GM19468 (cell line): Measurements from ENCODE around the gene SCGB3A1.

Experiments
- ATAC-seq: cut with Tn5 transposase; IDR thresholded peaks from one replicate; pipeline ENCODE4 v1.9.1; 2021; ENCODE audit warnings: mild to moderate bottlenecking, moderate library complexity, moderate number of reproducible peaks; ENCODE audit not compliant: unreplicated experiment; ENCODE audit errors: extremely low read depth

SCGB3A1 gene

DNA sequence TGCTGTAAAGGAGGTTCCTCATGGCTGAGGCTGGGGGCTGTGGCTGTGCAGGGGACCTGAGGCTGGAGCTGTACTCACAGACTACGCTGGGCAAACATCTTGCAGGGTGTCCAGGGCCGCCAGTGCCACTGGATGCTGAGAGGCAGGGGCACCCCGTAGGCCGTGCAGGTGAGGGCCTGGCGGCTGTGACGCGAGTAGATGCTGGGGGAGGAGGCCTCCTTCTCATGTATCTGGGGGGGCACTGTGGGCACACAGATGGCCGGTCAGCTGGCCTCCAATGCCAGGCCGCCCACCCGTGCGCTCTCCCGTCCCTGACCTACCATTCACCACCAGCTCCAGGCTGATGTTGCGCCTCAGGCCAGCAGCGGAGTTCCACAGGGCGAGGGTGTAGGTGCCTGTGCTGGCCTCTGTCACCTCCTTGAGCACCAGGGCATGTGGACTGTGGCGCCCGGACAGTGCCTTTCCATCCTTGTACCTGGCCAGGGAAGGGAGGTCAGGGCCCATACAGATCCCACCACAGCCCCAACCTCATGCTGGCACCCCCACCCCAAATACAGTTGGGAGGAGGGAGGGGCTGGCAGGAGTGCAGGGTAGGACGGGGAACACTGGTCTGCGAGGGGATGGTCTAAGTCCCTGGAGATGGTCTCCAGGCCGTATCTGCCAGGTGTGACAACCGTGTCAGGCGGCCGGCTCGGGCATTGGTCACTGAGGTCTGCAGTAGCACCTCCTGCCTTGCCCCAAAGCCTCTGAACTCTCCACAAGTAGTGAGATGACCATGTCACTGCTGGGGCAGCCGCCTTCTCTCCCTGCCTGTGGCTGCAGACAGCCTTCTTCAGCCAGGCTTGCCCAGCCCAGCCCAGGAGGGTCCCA lies 34.7 kb upstream of the SCGB3A1 start:
- no peak for ATAC-seq

DNA sequence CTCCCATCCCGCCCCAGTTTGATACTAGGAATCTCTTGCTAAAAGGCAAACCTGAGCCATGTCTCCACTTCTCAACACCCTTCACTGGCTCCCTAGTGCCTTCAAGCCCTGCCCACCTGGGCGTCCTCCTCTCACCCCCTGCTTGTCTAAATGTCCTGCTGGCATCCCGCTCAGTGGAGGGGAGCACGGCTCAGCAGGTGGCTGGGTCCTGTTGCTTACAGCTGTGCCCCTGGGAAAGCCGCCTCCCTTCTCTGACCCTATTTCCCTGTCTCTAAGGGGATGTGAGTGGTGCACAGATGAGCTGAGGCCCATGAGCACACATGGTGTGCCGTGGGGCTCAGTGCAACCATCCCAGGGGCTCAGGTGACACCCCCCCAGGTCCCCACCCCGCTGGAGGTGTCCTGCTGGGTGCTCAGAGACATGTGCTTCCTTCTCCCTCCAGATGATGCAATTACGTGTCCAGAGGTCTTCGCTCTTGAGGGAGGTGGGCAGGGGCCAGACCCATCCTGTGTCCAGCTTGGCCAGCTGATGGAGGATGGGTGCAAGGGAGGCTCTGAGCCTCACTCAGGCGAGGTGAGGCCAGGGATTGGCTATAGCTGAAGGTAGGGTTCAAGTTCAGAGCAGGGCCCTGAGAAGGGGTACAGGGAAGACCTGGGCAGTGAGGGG lies 34.0 kb upstream of the SCGB3A1 start:
- no peak for ATAC-seq

DNA sequence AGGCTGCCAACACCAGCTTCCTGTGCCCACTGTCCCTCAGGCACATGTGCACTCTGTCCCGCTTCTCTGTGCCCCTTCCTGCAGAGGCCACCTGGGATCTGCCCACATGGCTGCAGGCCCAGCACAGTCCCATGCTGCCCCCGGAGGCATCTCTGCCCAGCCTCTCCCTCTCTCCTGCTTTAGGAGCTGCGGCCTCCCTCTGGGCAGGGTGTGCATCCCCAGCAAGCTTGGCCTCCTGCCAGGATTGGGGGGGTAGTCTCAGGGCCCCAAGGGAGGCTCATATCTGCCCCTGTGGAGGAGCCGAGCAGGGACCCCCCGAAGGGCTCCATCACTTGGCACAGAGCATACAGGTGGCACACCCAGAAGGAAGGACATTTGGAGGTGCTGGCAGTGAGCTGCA lies 33.3 kb upstream of the SCGB3A1 start:
- ATAC-seq = no peak

DNA sequence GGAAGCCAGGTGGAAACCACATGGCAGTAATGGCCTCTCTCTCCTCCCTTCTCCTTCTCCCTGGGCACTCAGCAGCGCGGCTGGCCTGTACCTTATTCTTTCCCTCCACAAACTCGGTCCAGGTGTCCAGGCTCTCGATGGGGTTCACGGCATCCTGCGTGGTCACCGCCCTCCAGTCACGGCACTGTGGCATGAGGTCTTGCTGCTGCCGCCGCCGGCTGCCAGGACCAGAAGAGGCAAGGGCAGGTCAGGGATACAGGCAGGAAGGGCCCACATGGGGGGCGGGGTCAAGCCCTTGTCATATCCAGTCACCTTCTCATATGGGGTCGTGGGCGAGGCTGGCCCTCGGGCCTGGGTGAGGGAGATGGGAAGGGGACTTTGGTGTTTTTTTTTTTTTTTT lies 32.5 kb upstream of the SCGB3A1 start:
- ATAC-seq = no peak

DNA sequence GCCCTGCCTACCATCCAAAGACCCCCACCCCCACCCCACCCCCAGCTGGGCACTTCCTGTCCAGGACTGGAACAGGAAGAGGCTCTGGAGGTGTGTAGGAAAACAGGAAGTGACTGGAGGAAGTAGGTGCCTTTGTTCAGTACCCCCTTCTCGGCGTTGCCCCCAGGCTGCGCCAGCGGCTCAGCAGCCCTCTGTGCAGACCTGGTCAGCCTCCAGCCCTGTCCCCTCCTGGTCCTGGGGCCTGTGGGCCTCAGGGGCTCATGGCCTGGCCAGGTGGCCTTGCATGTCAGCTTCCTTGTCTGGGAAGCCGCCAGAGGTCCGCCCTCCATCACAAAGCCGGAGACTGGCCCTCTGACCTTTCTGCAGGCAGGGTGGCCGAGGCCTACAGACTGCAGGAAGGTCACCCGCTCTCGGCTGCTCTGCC lies 32.1 kb upstream of the SCGB3A1 start:
- ATAC-seq = no peak

DNA sequence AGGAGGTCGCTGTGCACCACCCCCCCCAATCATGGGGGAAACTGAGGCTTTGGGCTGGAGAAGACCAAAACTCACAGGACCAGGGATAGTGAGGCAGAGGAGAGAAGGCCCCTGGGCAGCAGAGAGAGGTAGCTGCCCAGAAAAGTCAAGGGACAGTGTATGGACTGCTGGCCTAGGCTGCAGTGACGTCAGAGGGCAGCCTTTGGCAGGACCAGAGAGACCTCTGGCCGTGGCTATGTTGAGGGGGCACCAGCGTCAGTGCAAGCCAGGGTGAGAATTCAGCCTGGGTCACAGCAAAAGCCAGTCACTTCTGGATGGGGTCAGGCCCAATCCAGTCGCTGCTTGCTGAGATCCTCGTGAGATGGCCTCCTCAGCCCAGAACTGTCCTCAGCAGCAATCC lies 31.6 kb upstream of the SCGB3A1 start:
- ATAC-seq = no peak

DNA sequence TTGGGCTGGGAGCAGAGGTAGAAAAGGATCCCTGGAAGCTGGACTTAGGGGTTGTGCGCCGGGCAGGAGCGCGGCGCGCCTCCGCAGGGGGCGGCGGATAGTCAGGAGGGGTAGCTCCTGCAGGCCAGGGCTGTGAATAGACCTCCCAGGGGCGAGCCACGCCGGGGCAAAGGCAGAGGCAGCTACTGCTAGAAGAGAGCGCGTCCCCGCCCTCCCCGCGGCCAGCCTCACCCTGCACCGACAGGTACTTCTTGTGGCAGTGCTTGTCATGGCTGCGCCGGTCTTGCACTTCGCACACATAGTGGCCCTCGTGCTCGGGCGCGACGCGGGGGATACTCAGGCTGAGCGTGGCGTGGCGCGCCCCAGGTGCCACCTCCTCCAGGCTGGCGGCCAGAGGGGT lies 30.0 kb upstream of the SCGB3A1 start:
- no peak for ATAC-seq

DNA sequence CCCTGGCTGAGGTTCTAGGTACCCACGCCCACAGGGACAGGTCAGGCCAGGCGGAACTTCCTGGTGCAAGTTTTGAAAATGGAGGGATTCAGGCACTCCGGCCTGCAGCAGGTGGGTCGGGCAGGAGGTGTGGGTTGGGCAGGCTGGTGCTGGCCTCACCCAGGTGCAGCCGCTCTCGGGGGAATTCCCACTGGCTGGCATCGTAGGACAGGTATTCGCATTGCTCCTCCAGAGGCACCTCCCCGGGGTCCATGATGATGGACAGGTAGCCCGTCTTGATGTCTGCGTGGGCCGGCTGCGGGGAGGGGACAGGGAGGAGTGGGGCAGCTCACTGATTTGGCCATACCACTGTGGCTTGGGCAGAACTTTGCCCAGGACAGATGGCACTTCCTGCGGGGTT lies 28.7 kb upstream of the SCGB3A1 start:
- no peak for ATAC-seq

DNA sequence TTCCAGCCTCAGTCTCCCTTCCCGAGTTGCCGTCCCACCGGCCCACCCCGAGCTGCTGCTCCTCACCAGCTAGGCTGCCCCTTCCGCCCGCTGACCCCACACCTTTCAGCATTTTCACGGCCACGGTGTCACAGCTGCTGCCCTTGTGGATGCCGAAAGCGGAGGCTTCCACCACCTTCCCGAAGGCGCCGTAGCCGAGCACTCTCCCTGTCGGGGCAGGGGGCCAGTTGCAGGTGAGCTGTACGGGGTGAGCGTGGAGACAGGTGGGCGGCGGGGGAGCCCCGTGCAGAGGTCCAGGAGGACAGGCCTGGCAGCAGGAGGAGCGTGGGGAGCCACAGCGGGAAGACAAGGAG lies 28.2 kb upstream of the SCGB3A1 start:
- no peak for ATAC-seq

DNA sequence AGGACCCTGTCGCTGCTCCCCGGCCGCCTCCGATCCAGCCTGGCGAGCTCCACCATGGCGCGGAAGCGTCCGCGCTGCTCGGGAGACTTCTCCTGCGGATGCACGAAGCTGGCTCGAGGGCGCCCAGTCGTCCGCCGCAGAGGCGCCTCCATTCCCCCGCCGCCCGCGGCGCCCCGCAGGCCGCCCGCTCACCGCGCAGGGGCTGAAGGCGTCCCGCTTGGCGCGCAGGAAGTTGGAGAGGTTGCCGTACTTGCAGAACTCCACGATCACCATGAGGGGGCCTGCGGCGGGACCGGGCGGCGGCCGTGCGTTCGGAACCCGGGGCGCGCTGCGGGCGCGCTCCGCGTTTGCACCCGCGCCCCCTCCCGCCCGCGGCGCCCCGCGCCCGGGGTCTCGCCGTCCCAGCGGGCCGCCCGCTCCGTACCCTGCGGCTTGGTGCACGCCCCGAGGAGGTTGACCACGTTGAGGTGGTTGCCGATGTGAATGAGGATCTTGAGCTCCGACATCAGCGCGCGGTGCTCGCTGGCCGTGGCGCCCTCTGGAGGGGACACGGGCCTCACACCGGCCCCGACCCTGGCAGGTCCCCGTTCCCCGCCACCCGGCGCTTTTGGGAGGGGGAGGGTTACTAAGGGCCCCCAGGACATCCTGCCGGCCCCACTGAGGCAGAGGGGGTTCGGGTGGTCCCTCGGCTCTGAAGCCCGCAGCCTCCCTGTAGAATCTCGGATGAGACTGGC lies 27.7 kb upstream of the SCGB3A1 start:
- ATAC-seq = no peak

DNA sequence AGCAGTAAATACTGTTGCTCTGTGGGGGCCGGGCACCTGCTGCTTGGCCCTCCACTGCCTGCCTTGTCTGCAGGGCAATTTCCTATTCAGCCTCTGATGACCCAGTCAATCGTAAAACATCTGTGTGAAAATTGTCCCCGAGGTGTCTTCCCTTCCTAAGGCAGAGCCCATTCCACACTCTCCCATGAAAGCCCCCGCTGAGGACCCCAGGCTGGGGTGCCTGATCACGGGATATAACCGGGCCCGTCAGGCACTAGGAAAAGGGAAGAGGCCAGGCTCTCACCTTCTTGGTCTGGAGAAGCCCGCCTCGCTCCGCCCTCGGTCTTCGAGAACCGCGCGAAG lies 27.2 kb upstream of the SCGB3A1 start:
- no peak for ATAC-seq

DNA sequence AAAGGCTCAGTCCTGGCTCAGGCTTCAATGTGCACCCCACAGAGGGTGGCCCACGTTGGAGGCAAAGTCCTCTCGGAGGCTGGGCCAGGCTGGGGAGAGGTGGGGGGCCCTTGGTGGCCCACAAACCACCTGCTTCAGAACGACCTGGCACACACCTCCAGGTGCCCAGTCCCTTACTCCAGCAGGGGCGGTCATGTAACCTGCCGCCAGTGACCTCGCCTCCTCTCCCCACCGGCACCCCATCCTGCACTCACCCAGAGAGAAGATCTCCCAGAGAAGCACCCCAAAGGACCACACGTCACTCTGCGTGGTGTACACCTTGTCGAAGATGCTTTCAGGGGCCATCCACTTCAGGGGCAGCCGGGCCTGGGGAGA lies 22.5 kb upstream of the SCGB3A1 start:
- no peak for ATAC-seq

DNA sequence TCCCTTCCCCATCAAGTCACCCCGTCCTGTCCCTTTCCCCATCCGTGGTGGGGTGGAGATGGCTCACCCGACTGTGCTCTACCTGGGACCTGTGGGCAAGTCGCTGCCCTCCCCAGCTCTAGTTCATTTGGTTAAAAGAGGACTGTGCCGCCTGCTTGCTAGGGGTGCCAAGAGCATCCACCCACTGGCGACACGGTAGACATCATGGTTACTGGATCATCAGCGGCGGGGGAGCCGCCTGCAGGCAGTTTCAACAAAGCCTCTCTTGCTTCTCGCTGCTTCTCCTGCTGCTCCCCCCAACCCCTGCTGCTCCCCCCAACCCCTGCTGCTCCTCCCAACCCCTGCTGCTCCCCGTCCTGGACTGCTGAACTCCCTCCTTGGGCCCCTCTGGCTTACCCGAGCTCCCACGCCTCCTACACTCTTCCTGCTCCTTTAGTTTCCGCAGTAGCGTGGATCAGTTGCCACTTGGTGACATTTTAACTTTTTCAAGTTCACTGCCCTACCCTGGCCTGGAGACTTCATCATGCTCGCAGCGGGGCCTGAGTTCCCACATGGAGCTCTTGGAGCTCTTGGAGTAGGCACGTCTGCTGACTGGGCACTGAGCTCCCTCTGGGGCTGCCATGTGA lies 22.0 kb upstream of the SCGB3A1 start:
- no peak for ATAC-seq

DNA sequence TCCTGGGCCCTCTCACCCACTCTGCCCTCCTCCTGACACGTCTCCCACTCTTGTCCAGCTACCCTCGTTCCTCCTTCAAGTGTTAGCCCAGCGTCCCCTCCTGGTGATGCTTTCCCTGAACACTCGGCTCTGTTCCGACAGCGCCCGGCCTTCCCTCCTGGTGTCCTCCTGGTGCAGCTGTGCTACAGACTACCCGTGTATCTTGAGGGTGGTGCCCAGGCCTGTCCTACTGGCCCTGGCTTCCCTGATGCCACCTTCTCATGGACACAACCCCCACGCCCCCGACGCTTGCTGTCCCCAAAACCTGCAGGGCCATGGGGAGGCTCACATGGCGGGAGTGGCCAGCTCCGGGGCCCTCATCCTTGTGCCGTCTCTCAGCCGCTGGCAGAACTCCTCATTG lies 21.4 kb upstream of the SCGB3A1 start:
- no peak for ATAC-seq

DNA sequence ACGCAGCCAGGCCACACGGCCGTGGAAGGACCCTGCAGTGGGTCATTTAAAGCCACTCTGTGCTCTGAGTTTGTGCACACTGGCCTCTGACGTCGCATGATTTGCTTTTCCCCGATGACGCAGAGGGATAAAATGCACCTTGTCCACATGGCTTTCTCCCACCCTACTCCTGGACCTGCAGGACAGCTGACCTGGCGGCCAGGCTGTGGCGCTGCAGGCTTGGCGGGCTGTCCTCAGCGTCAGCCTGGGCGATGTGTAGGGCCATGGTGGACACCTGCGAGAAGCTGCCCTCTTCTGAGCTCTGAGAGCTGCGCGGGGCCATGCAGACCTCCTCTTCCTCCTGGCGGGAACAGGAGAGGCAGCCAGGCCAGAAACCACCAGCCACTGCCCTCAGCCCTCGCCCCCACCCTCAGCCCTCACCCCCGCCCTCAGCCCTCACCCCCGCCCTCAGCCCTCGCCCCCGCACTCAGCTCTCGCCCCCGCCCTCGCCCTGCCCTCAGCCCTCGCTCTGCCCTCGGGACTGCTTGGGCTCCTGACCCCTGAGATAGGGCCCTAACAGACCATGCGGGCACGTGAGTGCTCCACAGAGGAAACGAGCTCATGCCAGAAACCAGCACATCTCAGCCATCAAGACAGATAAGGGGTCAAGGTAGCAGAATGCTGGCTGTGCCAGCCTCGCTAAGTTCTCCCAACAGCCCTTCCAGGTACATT lies 20.0 kb upstream of the SCGB3A1 start:
- ATAC-seq = no peak

DNA sequence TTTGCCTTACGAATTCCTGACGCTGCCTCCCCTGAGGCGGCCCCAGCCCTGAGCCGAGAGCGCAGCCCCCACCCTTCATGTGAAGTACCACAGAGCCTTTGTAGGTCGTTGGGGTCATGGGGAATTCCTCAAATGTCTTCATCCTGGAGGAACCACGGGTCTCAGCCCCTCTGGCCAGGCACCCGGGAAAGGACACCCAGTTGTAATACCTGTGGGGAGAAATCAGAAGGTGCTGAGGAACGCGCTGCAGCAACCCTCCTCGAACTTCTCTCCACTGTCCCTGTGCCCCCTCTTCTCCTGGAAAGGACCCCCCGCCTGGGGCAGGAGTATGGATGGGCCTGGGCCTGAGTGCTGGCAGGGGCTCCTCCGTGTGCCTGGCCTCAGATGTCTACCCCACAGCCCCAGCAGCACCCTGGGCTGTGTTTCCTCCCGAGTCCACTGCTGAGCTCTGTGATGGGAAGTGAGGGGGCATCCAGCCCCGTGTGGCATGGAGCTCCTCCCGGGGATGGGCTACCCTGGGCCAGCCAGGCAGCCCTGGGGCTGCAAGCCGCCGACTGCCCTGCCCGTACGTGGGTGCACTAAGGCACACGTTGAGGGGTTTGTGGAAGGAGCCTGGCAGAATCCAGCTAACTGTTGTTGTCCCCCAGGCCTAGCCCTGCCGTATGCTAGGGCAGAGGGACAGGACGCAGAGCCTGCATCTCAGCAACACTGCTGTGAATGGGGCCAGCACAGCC lies 18.7 kb upstream of the SCGB3A1 start:
- no peak for ATAC-seq

DNA sequence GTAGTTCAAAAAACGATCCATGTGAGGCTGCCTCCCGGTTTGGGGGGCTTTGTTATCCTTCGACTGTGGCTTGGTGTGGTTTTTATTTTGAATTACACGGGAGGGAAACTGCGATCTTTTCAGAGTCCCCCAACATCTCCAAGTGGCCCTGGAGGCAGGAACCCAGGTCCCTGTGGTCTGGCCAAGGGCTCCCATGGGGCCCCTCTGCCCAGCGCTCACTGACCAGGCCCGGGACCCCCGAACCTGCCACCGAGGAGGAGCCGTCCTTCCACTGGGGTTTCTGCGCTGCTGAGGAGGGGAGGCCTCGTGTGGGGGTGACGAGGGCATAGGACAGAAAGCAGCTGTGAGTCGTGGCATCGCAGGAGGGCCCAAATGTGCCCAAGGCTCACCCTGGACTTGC lies 18.1 kb upstream of the SCGB3A1 start:
- ATAC-seq = no peak

DNA sequence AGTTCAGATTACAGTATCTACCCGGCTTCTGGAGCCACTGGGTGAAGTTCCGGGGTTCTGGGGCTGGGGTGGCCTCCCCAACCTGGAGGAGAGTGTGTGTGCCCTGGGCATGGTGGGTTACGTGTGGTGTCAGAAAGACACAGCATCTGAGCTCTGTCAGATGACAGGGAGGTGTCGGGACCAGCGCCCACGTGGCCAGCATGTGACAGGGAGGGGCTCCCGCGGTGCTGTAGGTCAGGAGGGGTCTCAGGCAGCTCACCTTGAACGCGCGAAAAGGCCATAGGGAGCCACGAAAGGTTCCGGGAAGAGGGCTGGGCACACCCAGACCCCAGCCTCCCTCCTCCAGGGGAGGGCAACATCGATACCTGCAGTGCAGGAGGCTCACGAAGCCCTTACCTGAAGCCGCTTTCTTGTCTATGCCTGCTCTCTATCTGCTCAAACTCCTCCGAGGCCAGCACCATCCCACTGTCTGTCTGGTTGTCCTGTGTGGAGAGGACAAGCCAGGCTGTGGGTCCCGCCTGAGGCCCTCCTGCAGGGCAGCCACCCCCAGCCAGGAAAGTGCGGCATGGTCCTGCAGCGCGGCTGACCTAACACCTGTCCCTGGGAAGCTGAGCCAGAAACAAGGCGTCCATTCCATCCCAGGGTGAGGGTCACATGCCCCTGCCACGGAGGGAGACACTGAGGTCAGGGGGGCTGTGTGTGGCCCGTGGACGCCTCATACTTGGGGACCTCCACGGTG lies 17.4 kb upstream of the SCGB3A1 start:
- ATAC-seq = no peak
